Measurements from ENCODE around the gene ATP4B. TPM values are rescaled to one million over a fixed set of nuclear protein-coding genes. Genes with fewer than 3 reads are reported as not detected.

ATP4B gene
- total and polyA plus RNA-seq, 2 experiments from 2014 or later, result 16.2 to 30.8 TPM

- no peaks in the 10 kb centered on the region for H4K20me1 ChIP-seq (ENCODE audit: insufficient read depth, poor library complexity, severe bottlenecking)
Measured at GRCh38 chr13:113658836-113659235, 838 bp upstream of the ATP4B start.

GRCh38 chr13:113656831-113657671 is 947 bp downstream of the ATP4B start:
- H3K36me3 ChIP-seq (replicated peaks; ENCODE audit: insufficient read depth, low read depth), result no peaks in the 10 kb centered on the region
- no peaks in the 10 kb centered on the region for H3K9me2 ChIP-seq (replicated peaks; ENCODE audit: insufficient read depth)
- no peak overlapping the region for H3K4me2 ChIP-seq
- 94% methylated on average over 41 of the region's 42 CpGs for WGBS (ENCODE audit: low lambda C conversion rate, missing lambda C conversion rate)
- H3K79me2 ChIP-seq, result no peaks in the 10 kb centered on the region
- no peak overlapping the region for H3K27ac ChIP-seq
- H3K4me1 ChIP-seq (ENCODE audit: insufficient read depth), result no peaks in the 10 kb centered on the region
- no peak for TF ChIP-seq EZH2phosphoT487 (IDR thresholded peaks at IDR 0.05; ENCODE audit: low read depth, severe bottlenecking, unreplicated experiment)
- no peak for TF ChIP-seq CTCF (IDR thresholded peaks at IDR 0.05; ENCODE audit: poor library complexity)
- TF ChIP-seq EZH2 (IDR thresholded peaks at IDR 0.05; ENCODE audit: borderline replicate concordance), result no peak
- H2AFZ ChIP-seq, result no peak overlapping the region
- H4K20me1 ChIP-seq (ENCODE audit: insufficient read depth, poor library complexity, severe bottlenecking), result no peaks in the 10 kb centered on the region
- H3K9me3 ChIP-seq (ENCODE audit: low read depth), result no peaks in the 10 kb centered on the region
- no peak overlapping the region for H3K4me3 ChIP-seq
- DNase-seq (ENCODE audit: low spot score), result no peak
- H3K27me3 ChIP-seq, result no peaks in the 10 kb centered on the region

More at GRCh38 chr13:113658836-113659235, 838 bp upstream of the ATP4B start:
- WGBS (ENCODE audit: low lambda C conversion rate, missing lambda C conversion rate), result 94% methylated on average over 13 of the region's 14 CpGs
- Histone ChIP-seq H3K9me3 (ENCODE audit: low read depth) (no peaks in the 10 kb centered on the region), H3K4me3 (no peak overlapping the region), H2AFZ (no peak overlapping the region), H3K4me1 (ENCODE audit: insufficient read depth) (no peaks in the 10 kb centered on the region), H3K27me3 (no peaks in the 10 kb centered on the region), H3K36me3 (replicated peaks; ENCODE audit: insufficient read depth, low read depth) (no peaks in the 10 kb centered on the region), H3K9me2 (replicated peaks; ENCODE audit: insufficient read depth) (no peaks in the 10 kb centered on the region), H3K4me2 (no peak overlapping the region), H3K27ac (no peak overlapping the region), H3K79me2 (no peaks in the 10 kb centered on the region)
- no peak for TF ChIP-seq CTCF (IDR thresholded peaks at IDR 0.05; ENCODE audit: poor library complexity)
- TF ChIP-seq EZH2 (IDR thresholded peaks at IDR 0.05; ENCODE audit: borderline replicate concordance), result no peak
- TF ChIP-seq EZH2phosphoT487 (IDR thresholded peaks at IDR 0.05; ENCODE audit: low read depth, severe bottlenecking, unreplicated experiment), result no peak
- no peak for DNase-seq (ENCODE audit: low spot score)

GRCh38 chr13:113656003-113656588 is 1.9 kb downstream of the ATP4B start:
- no peak overlapping the region for H3K4me2 ChIP-seq
- H3K4me3 ChIP-seq, result no peak overlapping the region
- H3K27ac ChIP-seq, result no peak overlapping the region
- H3K9me3 ChIP-seq (ENCODE audit: low read depth), result no peaks in the 10 kb centered on the region
- 95% methylated on average over 21 of the region's 25 CpGs for WGBS (ENCODE audit: low lambda C conversion rate, missing lambda C conversion rate)
- no peaks in the 10 kb centered on the region for H3K4me1 ChIP-seq (ENCODE audit: insufficient read depth)
- H2AFZ ChIP-seq, result no peak overlapping the region
- TF ChIP-seq EZH2phosphoT487 (IDR thresholded peaks at IDR 0.05; ENCODE audit: low read depth, severe bottlenecking, unreplicated experiment), result no peak
- no peak for TF ChIP-seq EZH2 (IDR thresholded peaks at IDR 0.05; ENCODE audit: borderline replicate concordance)
- no peak for TF ChIP-seq CTCF (IDR thresholded peaks at IDR 0.05; ENCODE audit: poor library complexity)
- no peaks in the 10 kb centered on the region for H4K20me1 ChIP-seq (ENCODE audit: insufficient read depth, poor library complexity, severe bottlenecking)
- H3K9me2 ChIP-seq (replicated peaks; ENCODE audit: insufficient read depth), result no peaks in the 10 kb centered on the region
- H3K79me2 ChIP-seq, result no peaks in the 10 kb centered on the region
- no peak for DNase-seq (ENCODE audit: low spot score)
- no peaks in the 10 kb centered on the region for H3K27me3 ChIP-seq
- no peaks in the 10 kb centered on the region for H3K36me3 ChIP-seq (replicated peaks; ENCODE audit: insufficient read depth, low read depth)
